Measurements from ENCODE around the gene ZNF236. TPM values are rescaled to one million over a fixed set of nuclear protein-coding genes. Genes with fewer than 3 reads are reported as not detected.

The ZNF236 gene
- 1.0 and 3.3 TPM in 2 replicates for polyA plus RNA-seq

DNA sequence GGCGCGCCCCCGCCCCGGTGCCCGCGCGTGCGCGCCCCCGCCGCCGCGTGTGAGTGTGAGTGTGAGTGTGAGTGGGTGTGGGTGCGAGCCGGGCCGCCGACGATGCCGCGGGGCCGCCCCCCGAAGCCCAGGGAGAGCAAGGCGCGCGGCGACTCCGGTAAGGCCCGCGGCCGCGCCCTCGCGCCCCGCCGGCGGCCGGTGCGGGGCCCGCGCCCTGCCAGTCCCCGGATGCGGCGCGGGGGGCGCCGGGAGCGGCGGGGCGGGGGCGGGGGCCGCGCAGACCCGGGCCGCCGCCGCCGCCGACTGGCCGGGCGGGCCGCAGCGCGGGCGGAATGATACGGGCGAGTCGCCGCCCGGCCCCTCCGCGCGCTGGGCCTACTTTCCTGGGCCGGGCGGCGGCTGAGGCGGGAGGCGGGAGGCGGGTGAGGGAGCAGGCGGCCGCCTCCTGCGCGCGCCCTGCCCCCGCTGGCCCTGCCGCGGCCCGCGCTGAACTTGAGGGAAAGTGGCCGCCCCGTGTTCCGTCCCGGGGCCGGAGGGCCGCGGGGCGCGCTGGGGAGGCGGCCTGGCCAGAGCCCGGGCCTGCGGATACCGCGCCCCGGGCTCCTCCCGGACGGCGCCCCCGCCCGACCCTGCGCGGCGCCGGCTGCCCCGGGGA is at the start of gene ZNF236:
TSS of gene ZNF236 (plus strand) at position 52 of the 655 bp plus-strand sequence. CDS start at position 103, 51 bp downstream.

